Measurements from ENCODE around the gene RASL10A.

RASL10A gene

DNA sequence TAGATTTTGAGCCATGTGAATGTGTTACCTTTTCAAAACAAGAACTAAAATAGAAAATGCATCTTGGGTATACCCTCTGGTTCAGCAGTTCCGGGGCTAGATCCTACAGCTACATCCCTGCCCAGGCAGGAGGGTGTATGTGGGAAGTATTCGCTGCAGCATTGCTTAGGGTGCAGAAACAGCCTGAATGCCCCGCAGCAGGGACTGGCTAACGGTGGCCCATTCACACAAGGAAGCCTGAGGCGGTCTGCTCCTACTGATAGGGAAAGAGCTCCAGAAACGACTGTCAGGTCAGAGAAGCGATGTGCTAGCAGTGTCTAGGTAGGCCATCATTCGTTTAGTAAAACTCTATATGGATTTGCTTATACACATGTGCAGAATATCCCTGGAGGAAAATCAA lies 9.9 kb upstream of the RASL10A start:
- DNase-seq (ENCODE audit: low read depth, low spot score), result no peak
- H3K27ac ChIP-seq, result no peak overlapping the region

GRCh38 chr22:29323641-29324040 lies 8.1 kb upstream of the RASL10A start:
- no peak overlapping the region for H3K27ac ChIP-seq
- DNase-seq (ENCODE audit: low read depth, low spot score), result no peak

DNA sequence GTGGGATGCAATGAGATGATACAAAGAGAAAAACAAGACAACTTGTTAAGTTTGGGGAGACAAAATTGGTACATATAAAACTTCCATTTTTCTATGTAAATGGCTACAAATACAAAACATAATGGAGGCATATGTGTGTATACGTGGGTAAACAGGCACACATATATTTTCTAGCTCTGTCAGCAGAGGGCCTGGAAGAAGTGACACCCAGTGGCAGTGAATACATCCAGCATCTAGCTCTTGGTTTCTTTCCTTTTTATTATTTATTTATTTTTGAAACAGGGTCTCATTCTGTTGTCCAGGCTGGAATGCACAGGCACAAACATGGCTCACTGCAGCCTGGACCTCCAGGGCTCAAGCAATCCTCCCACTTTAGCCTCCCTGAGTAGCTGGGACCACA lies 5.0 kb upstream of the RASL10A start:
- no peak for DNase-seq (ENCODE audit: low read depth, low spot score)
- no peak overlapping the region for H3K27ac ChIP-seq

- no peak for DNase-seq (ENCODE audit: low read depth, low spot score)
- no peak overlapping the region for H3K27ac ChIP-seq
These were observed 3.6 kb upstream of the RASL10A start for GRCh38 chr22:29319072-29319471.

- DNase-seq (ENCODE audit: low read depth, low spot score), result no peak
- H3K27ac ChIP-seq, result no peak overlapping the region
These were observed 2.4 kb upstream of the RASL10A start for GRCh38 chr22:29317827-29318454.

DNA sequence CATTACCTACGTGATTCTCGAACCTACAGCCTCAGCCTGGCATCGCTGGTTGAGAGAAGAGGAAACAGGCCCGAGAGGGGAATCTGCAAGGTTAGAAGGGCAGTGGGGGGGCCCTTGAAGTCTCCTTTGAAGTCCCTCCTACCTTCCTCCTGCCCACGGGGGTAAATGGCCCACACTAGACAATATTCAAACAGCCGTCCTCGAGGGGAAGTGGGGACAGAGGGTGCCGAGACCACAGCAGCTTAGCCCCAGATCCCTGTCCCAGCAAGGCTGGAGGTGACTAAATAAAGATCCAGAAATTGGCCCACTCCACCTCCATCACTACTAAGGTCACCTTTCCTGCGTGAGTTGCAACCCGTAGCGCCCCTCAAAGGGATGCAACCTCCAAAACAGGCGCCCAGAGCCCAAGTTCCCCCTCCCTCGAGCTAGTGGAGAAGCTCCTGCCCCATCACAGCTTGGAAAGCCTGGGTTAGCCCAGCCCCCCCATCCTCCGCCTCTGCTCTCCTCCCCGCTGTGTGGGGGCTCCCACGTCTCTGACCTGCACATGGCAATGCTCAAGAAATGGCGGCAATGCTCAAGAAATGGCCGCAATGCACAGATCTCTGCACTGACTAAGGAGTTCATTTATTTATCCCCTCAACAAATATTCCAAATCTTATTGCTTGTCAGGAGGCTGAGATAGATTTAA lies 788 bp upstream of the RASL10A start:
- no peak for DNase-seq (ENCODE audit: low read depth, low spot score)
- no peak overlapping the region for H3K27ac ChIP-seq

- H3K27ac ChIP-seq, result no peak overlapping the region
- no peak for DNase-seq (ENCODE audit: low read depth, low spot score)
These were observed 786 bp downstream of the RASL10A start for GRCh38 chr22:29314537-29315285.

DNA sequence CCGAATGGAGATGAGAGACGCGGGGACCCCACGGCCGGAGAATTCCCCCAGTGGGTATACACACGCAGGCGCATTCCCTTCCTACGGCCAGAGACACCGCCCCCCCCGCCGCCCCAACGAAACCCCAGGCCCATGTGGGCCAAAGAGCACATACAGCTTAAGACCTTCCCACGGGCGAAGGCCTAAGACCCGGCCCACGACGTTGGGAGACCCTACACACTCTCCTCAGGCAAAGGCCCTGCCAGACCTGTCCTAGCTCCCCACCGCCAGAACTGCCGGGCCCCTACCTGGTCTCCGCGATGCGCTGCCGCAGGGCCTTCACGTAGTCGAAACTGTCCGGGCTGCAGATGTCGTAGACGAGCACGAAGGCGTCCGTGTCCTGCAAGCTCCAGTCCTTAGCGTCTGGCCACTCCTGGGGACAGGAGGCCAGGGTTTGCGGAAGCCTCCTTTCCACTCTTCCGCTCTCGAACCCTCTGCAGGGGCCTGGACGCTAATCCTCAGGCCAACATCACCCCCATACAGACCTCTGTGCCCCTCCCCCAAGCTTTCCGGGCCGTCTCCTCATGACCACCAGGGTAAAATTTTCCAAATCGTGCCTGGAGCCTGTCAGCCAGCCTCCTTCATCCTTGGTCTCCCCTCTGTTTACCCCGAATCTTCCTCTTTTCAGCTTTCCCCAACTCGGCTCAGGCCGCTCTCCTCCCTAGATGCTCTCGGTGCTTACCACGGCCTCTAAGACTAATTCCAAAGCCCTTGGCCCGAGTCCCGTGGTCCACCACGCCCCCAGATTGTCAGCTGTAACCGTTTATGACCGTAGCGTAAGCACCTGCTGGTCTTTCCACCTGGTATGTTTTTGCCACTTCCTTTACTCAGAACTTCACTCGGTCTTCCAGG lies 1.7 kb downstream of the RASL10A start:
- DNase-seq (ENCODE audit: low read depth, low spot score), result no peak
- no peak overlapping the region for H3K27ac ChIP-seq

DNA sequence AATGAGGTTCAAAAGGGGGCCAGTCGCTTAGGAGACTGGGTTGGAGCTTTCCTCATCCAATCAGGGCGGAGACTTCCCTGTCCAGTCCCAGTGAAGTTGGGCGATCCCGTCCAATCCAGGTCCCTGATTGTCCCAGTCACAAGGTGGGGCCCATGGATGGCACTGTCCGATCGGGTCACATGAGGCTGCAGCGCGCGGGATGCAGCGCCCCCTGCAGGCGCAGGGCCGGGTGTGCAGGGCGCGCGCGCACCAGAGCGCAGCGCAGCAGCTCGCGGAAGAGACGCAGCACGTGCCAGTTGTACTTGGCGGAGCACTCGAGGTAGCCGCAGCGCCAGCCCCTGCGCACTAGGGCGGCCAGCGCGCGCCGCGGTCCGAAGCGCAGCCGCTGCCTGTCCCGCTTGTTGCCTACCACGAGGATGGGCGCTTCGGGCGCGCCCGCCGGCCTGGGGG lies 2.3 kb downstream of the RASL10A start:
- DNase-seq (ENCODE audit: low read depth, low spot score), result no peak
- H3K27ac ChIP-seq, result no peak overlapping the region

DNA sequence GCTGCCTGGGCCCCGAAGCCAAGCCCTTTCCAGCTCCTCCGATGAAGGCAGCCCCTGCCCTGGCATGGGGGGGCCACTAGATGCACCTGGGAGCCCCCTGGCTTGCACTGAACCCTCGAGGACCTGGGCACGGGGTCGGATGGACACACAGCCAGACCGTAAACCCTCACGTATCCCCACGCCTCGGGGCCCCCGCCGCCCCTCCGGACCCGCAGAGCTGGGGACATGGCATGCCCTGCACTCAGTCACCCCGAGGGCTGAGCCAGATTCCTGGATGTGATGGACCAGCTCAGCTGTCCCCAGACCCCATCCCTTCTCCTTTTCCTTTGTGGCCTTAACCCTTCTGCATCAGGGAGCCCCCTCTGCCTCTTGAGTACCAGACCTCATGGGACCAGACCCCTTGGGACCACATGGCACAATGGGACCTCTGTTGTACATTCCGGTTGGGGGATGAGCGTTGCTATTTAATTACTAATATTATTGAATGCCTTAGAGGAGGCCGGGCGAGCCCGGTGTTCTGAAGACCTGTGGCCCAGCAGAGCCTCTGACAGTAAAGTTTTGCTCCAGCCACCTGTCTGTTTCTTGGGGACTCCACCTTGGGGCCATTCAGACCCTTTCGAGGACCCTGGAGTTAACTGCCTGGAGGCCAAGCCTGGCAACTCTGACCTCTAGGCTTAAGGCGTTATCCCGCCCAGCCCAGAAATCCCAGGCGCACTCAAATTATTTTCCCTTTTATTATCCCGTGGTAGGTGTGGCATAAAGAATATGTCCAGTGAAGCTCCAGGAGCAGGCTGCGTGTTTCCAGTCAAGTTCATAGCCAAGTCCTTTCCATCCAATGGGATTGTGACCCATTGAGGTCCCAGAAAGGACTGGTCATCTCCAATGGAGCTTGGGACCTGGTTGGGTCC lies 3.0 kb downstream of the RASL10A start:
- no peak overlapping the region for H3K27ac ChIP-seq

GRCh38 chr22:29311464-29312217 lies 3.9 kb downstream of the RASL10A start:
- H3K27ac ChIP-seq, result no peak overlapping the region
- DNase-seq (ENCODE audit: low read depth, low spot score), result no peak

More for the DNA sequence above, 3.0 kb downstream of the RASL10A start:
- no peak for DNase-seq (ENCODE audit: low read depth, low spot score)

- H3K27ac ChIP-seq, result no peak overlapping the region
- DNase-seq (ENCODE audit: low read depth, low spot score), result peak; percentile 76
These were observed 4.6 kb downstream of the RASL10A start for GRCh38 chr22:29310863-29311339.

- no peak overlapping the region for H3K27ac ChIP-seq
- no peak for DNase-seq (ENCODE audit: low read depth, low spot score)
These were observed 5.2 kb downstream of the RASL10A start for GRCh38 chr22:29310065-29310862.

- DNase-seq (ENCODE audit: low read depth, low spot score), result no peak
These were observed 6.0 kb downstream of the RASL10A start for GRCh38 chr22:29309332-29310064.

GRCh38 chr22:29308791-29309262 lies 6.7 kb downstream of the RASL10A start:
- DNase-seq (ENCODE audit: low read depth, low spot score), result no peak
- H3K27ac ChIP-seq, result peak overlapping the region; percentile 12

More at GRCh38 chr22:29309332-29310064, 6.0 kb downstream of the RASL10A start:
- H3K27ac ChIP-seq, result no peak overlapping the region

DNA sequence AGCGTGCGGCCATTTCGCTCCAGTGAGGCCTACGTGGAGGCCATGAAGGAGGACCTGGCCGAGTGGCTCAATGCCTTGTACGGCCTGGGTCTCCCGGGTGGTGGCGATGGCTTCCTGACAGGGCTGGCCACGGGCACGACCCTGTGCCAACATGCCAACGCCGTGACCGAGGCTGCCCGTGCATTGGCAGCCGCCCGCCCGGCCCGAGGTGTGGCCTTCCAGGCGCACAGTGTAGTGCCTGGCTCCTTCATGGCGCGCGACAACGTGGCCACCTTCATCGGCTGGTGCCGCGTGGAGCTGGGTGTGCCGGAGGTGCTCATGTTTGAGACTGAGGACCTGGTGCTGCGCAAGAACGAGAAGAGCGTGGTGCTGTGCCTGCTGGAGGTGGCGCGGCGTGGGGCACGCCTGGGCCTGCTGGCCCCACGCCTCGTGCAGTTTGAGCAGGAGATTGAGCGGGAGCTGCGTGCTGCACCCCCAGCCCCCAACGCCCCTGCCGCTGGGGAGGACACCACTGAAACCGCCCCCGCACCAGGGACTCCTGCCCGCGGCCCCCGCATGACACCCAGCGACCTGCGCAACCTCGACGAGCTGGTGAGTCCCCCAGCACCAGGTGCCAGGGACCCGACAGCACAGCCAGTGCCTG lies 7.2 kb downstream of the RASL10A start:
- no peak for DNase-seq (ENCODE audit: low read depth, low spot score)
- H3K27ac ChIP-seq, result peak overlapping the region; percentile 12
